Osteoblast (primary cell): Measurements from ENCODE around the gene RPL27. TPM values are rescaled to one million over a fixed set of nuclear protein-coding genes. Genes with fewer than 3 reads are reported as not detected.

Experiments used
- DNase-seq: peaks from one replicate; pipeline ENCODE4 v3.0.0; 2011; ENCODE audit warnings: low spot score, mixed read lengths; ENCODE audit not compliant: insufficient read length; ENCODE audit errors: missing footprints
- H2AFZ ChIP-seq: 2 replicates; pipeline ENCODE4 v1.6.0; 2011; ENCODE audit warnings: mild to moderate bottlenecking, low read length
- H3K27ac ChIP-seq: 2 replicates; pipeline ENCODE4 v1.5.1; 2011; ENCODE audit warnings: mild to moderate bottlenecking, low read depth, low read length, moderate library complexity
- H3K27me3 ChIP-seq: 2 replicates; pipeline ENCODE4 v1.6.0; 2012; ENCODE audit warnings: mild to moderate bottlenecking, control low read depth, inconsistent platforms, low read length, moderate library complexity; ENCODE audit not compliant: insufficient read depth
- H3K36me3 ChIP-seq: 2 replicates; pipeline ENCODE4 v1.5.1; 2011; ENCODE audit warnings: mild to moderate bottlenecking, low read length, control low read depth, moderate library complexity; ENCODE audit not compliant: insufficient read depth
- H3K4me1 ChIP-seq: 2 replicates; pipeline ENCODE4 v1.5.1; 2011; ENCODE audit warnings: mild to moderate bottlenecking, low read length, control low read depth, moderate library complexity; ENCODE audit not compliant: insufficient read depth
- H3K4me2 ChIP-seq: 2 replicates; pipeline ENCODE4 v1.6.0; 2011; ENCODE audit warnings: mild to moderate bottlenecking, low read length; ENCODE audit not compliant: insufficient read depth
- H3K4me3 ChIP-seq: fragments of 200-600 bp; sonication (generic); 3 replicates; pipeline ENCODE4 v1.5.1; 2012; ENCODE audit warnings: mild to moderate bottlenecking, low read length, inconsistent platforms; ENCODE audit not compliant: insufficient read depth
- H3K79me2 ChIP-seq: 2 replicates; pipeline ENCODE4 v1.6.0; 2012; ENCODE audit warnings: mild to moderate bottlenecking, low read length, control low read depth, inconsistent platforms; ENCODE audit not compliant: insufficient read depth
- H3K9me3 ChIP-seq: 2 replicates; pipeline ENCODE4 v1.5.1; 2011; ENCODE audit warnings: low read depth, low read length, control low read depth
- H4K20me1 ChIP-seq: 2 replicates; pipeline ENCODE4 v1.6.0; 2012; ENCODE audit warnings: mild to moderate bottlenecking, low read length, control low read depth; ENCODE audit not compliant: insufficient read depth
- total RNA-seq: library from RNA; depleted of rRNA; stranded (reverse); fragments of >200 nt; gene quantifications from 2 replicates; pipeline ENCODE4 v1.2.3, GENCODE V29; 2012
- TF ChIP-seq, protein P1 (sequence below): IDR thresholded peaks from 2 replicates; pipeline ENCODE4 v1.5.1; 2011; ENCODE audit warnings: mild to moderate bottlenecking, low read depth, low read length, moderate library complexity; ENCODE audit errors: extremely low read depth

RPL27 gene
- total RNA-seq, 1 donor, result 878 TPM

DNA sequence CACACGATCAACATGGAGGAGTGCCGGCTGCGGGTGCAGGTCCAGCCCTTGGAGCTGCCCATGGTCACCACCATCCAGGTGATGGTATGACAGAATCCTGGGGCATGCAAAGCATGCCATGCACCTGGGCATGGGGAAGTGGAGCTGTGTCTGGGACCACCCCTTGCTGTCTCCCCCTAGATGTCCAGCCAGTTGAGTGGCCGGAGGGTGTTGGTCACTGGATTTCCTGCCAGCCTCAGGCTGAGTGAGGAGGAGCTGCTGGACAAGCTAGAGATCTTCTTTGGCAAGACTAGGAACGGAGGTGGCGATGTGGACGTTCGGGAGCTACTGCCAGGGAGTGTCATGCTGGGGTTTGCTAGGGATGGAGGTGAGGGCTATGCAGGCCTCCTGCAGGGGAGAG, 15.1 kb downstream of the RPL27 start:
- no peaks in the 10 kb centered on the region for H3K27me3 ChIP-seq
- no peak overlapping the region for H3K4me3 ChIP-seq
- H3K4me2 ChIP-seq, result no peak overlapping the region
- peaks cover 35% of the 10 kb centered on the region for H3K36me3 ChIP-seq
- peaks cover 10% of the 10 kb centered on the region for H4K20me1 ChIP-seq
- peaks cover 26% of the 10 kb centered on the region for H3K79me2 ChIP-seq
- H3K9me3 ChIP-seq, result no peaks in the 10 kb centered on the region
- no peak overlapping the region for H2AFZ ChIP-seq
- H3K4me1 ChIP-seq, result peaks cover 3% of the 10 kb centered on the region
- TF ChIP-seq, protein P1, sequence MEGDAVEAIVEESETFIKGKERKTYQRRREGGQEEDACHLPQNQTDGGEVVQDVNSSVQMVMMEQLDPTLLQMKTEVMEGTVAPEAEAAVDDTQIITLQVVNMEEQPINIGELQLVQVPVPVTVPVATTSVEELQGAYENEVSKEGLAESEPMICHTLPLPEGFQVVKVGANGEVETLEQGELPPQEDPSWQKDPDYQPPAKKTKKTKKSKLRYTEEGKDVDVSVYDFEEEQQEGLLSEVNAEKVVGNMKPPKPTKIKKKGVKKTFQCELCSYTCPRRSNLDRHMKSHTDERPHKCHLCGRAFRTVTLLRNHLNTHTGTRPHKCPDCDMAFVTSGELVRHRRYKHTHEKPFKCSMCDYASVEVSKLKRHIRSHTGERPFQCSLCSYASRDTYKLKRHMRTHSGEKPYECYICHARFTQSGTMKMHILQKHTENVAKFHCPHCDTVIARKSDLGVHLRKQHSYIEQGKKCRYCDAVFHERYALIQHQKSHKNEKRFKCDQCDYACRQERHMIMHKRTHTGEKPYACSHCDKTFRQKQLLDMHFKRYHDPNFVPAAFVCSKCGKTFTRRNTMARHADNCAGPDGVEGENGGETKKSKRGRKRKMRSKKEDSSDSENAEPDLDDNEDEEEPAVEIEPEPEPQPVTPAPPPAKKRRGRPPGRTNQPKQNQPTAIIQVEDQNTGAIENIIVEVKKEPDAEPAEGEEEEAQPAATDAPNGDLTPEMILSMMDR, result no peak
- no peak for DNase-seq
- no peak overlapping the region for H3K27ac ChIP-seq

DNA sequence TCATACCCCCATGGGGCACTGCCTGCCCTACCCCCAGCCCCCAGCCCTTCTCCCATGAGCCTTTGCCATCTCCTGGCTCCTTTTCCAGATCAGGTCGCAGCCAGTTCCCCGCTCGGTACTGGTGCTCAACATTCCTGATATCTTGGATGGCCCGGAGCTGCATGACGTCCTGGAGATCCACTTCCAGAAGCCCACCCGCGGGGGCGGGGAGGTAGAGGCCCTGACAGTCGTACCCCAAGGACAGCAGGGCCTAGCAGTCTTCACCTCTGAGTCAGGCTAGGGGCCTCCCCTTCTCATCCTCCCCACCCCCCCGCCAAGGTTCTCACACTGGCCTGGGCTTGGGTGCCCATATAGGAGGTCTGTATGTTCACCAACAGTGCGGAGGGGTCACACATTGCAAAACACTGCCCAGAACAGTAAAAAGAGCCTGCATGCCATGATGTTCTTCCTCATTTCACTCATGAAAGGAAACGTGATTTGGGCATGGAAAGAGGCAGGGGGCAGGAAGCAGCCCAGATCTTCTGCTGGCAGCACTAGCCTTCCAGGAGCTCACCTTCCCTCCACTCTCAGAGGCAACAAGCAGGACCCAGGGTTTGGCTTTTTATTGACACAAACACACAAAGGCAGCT, 15.9 kb downstream of the RPL27 start:
- no peaks in the 10 kb centered on the region for H3K27me3 ChIP-seq
- no peak overlapping the region for H3K27ac ChIP-seq
- peaks cover 8% of the 10 kb centered on the region for H3K4me1 ChIP-seq
- H3K4me2 ChIP-seq, result no peak overlapping the region
- peaks cover 42% of the 10 kb centered on the region for H3K36me3 ChIP-seq
- H2AFZ ChIP-seq, result no peak overlapping the region
- peaks cover 18% of the 10 kb centered on the region for H4K20me1 ChIP-seq
- no peaks in the 10 kb centered on the region for H3K9me3 ChIP-seq
- peaks cover 34% of the 10 kb centered on the region for H3K79me2 ChIP-seq
- DNase-seq, result peak; percentile 25
- TF ChIP-seq, protein P1, result no peak
- H3K4me3 ChIP-seq, result no peak overlapping the region

DNA sequence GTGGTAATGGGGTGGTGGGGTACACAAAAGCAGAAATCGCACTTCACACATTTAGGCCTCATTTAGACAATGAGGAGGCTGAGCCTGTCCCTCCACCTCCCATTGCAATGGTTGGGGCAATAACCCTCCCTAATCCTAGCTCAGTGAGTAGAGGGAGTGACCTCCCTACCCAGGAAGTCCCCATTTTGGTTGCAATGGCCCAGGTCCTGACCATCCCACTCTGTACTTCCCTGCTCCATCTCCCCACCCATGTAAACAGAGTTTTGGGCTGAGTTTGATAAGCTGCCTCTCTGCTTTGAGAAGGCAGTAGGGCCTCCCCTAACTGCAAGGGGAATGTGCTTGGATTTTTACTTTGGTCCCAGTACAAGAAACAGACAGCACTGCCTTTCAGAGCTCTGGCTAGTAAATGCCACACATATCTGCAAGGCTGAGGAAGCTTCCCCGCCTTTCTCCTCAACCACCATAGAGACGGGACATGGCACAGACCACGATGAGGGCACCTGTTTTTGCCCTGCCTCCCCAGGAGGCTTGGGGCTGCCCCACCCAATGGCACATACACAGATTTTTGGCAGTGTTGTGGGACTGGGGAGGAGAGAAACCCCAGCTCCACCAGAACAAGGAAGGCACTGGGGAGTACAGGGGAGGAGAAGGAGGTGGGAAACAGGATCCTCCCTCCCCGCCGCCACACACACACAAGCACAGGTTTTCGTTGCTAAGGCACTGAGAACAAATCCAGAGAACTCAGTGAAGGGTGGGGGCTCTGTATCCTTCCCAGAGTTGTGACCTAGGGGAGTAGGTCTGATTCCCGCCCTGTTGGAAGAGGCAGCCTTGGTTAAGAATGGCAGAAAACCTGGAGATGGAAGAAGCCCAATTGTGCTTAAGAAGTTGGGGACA, 16.7 kb downstream of the RPL27 start:
- H3K4me2 ChIP-seq, result no peak overlapping the region
- peaks cover 41% of the 10 kb centered on the region for H3K79me2 ChIP-seq
- H4K20me1 ChIP-seq, result peaks cover 22% of the 10 kb centered on the region
- no peak overlapping the region for H3K4me3 ChIP-seq
- no peak overlapping the region for H2AFZ ChIP-seq
- H3K27ac ChIP-seq, result no peak overlapping the region
- peaks cover 15% of the 10 kb centered on the region for H3K4me1 ChIP-seq
- peak; percentile 37 for DNase-seq
- TF ChIP-seq, protein P1, result no peak
- no peaks in the 10 kb centered on the region for H3K27me3 ChIP-seq
- peaks cover 42% of the 10 kb centered on the region for H3K36me3 ChIP-seq
- H3K9me3 ChIP-seq, result no peaks in the 10 kb centered on the region

DNA sequence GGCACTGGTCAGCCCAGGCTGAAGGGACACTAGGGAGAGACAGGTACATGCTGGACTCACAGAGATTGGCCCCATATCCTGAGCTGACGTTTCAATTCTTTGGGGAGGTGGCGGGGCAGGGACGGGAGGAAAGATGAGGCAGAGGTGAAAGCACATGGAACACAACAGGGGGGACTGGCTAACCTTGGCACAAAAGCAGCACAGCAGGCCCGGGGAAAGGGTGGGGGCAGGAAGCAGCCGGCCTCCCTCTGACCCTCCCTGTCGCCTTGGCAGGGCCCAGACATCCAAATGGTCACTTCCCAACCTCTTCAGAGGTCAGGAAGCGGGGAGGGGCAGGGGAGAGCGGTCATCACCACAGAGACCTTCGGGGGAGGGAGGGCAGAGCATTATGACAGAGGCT, 17.4 kb downstream of the RPL27 start:
- Histone ChIP-seq H3K4me2 (no peak overlapping the region), H3K9me3 (no peaks in the 10 kb centered on the region), H3K27ac (no peak overlapping the region), H3K36me3 (peaks cover 46% of the 10 kb centered on the region), H3K27me3 (no peaks in the 10 kb centered on the region), H3K4me1 (peaks cover 22% of the 10 kb centered on the region), H4K20me1 (peaks cover 26% of the 10 kb centered on the region), H2AFZ (no peak overlapping the region), H3K79me2 (peaks cover 48% of the 10 kb centered on the region), H3K4me3 (no peak overlapping the region)
- TF ChIP-seq, protein P1, result no peak
- peak; percentile 35 for DNase-seq
